ENCODE measurements around the gene TMUB2.

The TMUB2 gene

GRCh38 chr17:44204441-44204882 is 17.7 kb downstream of the TMUB2 start:
- no peak for DNase-seq

DNA sequence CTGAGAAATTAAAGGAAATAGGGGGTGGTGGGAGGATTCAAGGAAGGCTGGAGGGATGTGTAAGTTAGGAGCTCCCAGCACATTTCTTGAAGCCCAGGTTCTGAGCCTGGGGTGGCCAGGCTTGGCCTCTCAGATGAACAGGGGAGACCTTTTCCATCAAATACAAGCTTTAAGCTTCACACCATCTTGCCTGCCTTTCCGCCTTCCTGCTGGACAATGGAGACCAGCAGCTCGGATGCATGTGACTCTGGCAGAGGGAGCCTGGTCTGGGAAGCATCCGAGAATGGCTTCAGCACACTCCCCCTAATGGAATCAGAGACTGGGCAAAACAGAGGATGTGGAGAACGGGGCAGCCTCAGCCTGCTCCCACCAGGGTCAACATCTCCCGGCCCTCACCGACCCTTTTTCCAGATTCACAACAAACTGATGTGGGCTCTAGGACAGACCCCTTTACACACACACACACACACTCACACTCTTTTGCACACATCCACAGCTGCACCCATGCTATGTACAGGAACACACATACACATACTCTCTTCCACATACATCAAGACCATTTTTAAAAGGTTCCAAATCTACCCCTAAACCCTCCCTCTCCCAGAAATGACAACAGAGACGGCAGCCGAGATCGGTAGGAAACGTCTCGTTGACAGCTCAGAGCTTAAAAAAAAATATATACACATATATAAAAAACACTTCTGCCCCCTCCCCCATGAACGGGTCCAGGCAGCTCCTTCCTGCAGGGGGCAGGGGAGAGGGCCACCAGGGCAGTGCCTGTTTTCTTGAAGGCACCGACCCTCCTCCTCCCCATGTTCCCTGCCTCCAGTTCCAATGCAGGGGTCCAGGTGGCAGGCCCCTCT is 19.4 kb downstream of the TMUB2 start:
- no peak for DNase-seq

DNA sequence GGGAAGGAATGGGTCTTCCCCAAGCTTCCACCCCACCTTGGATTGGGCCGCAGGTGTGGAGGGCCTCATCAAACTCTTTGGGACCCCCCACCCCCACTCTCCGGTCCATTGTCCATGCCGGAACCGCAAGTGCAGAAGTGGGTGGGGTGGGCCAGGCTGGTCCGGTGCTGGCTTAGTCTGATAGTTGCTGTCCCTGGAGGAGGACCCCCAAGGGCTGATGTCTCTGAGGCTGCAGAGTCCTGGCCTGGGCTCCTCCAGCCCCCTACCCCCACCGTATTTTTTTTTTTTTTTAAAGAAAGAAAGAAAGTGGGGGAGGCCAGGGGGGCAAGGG is 20.0 kb downstream of the TMUB2 start:
- DNase-seq, result no peak

- DNase-seq, result no peak
Measured at GRCh38 chr17:44207319-44207718, 20.5 kb downstream of the TMUB2 start.

- DNase-seq, result no peak
Measured at GRCh38 chr17:44207743-44208142, 21.0 kb downstream of the TMUB2 start.

DNA sequence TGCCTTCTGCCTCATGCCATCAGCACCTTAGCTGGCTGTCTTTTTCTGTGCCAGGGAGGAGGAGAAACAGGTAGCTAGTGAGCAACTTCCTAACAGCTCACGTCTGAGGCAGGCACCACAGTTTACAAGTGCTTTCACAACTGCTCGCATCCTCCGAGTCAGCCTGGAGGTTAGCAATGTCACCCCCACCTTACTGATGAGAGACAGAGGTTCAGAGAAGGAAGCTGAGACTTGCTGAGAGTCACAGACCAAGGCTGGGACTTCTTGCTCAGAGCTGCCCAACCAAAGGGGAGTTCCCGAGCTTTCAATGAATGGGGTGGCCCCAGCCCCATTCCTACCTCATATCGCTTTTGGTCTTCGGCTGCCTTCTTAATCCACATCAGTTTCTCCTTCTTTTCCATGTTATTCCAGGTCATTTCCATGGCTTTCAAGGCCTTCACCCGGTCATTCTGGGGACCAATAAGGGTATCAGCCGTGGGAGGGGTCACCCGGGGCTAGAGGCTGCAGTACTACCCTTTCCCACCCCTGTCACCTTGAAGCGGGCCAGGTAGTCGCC is 23.1 kb downstream of the TMUB2 start:
- no peak for DNase-seq

GRCh38 chr17:44210342-44211192 is 23.8 kb downstream of the TMUB2 start:
- peak; percentile 75 for DNase-seq

GRCh38 chr17:44211281-44212265 is 24.8 kb downstream of the TMUB2 start:
- no peak for DNase-seq

- DNase-seq, result no peak
Measured at GRCh38 chr17:44212507-44213402, 26.0 kb downstream of the TMUB2 start.

DNA sequence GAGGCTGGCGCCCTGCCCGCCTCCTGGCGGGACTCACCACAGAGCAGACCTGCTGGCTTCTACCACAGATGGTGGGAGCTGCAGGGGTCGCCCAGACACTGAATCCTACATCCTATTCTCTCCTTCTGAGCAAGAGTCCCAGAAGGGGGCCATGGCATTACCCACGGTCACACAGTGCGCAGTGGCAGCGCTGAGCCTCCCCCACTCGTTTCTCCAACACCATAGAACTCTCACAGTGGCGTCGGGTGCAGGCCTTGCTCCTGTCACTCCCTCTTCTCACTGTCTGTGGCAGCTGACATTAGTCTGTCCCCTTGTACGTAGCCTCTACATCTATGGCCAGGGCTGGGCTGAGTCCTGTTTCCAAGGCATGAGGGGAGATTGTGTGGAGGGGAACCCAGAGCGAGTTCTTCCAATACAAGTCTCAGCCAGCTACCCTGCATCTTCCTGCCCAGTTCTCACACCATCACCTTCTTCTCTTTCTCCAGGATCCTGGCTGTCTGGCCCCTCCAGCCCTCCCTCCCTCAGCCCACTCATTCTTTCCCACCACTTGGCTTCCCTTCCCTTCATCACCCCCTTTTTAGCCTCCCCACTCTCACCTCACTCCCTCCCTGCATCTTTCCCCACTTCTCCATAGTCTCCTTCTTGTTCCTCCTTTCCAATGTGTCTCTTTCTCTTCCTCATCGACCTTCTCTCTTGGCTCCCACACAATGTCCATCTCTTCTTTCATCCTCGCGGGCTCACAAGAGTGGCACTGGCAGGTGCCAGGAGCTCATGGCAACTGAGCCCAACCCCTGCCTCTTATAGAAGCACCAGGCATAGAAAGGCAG is 26.8 kb downstream of the TMUB2 start:
- no peak for DNase-seq

GRCh38 chr17:44214230-44214494 is 27.4 kb downstream of the TMUB2 start:
- no peak for DNase-seq

DNA sequence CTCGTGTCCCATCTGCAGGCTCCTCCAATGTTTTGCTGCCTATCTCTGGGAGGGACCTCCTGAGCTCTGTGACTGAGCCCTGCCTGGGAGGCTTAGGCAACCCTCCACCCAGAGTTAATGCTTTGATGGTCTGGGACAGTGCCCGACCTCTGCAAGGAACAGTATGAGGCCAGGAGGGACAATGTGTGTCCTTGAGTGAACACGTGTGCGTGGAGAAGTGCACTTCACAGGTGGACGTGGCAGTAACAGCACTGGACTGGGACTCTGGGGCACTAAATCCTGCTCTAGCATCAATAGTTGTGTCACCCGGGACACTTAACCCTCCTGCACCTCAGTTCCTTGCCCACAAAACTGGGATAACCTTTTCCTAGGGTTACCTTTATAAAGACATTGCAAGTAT is 28.1 kb downstream of the TMUB2 start:
- DNase-seq, result no peak

DNA sequence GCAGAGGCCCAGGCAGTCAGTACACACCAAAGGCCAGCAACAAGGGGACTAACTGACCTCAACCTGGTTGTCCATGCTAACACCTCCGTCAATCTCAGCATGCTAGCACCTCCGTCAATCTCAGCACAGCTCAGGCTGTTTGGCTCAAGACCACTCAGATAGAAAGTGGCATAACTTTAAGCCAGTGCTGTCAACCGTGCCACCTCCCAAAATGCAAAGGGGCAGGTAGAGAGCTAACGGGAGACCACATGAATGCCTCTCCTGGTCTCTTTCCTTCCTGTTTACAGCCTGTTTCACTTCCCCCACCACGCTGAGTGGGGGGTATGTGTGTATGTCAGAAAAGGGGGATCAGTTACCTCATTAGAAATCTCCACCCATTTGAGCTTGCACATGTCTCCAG is 29.4 kb downstream of the TMUB2 start:
- DNase-seq, result no peak

GRCh38 chr17:44216694-44217093 is 29.9 kb downstream of the TMUB2 start:
- DNase-seq, result no peak

- DNase-seq, result no peak
Measured at GRCh38 chr17:44217738-44218343, 31.1 kb downstream of the TMUB2 start.

DNA sequence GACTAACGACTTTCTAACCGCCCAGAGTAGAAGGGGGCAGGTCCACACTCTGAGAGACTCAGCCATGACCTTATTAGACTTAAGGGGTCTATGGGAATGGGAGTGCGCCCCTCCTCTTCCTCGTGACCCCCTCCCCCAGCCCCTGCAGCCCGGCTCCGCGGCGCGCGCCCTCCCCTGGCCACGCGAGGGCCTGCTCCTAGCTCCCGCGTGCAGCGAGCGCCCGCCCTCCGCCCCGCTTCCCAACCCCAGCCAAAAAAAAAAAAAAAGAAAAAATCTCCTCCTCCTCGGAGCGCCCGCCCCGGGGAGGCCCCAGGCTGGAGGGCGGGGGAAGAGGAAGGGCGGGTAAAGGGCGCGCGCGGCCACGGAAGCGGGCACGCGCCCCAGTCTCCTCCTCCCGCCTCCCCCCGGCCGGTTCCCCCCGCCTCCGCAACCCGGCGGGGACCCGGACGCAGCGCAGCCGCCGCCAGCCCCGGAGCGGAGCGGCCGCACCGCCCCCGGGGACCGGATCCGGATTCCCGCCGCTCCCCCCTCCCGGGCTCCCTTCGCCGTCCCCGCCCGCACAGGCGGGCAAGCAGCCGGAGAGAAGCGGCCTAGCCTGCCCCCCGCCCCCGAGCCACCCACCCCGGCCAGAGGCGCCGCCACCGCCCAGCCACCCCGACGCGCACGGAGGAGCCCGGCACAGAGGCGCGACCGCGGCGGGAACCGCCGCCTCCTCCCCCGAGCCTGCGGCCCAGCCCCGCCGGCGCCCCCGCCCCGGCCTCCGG is 31.8 kb downstream of the TMUB2 start:
- DNase-seq, result peak; percentile 86

- no peak for DNase-seq
Measured at GRCh38 chr17:44219108-44219615, 32.4 kb downstream of the TMUB2 start.

GRCh38 chr17:44219616-44220212 is 32.9 kb downstream of the TMUB2 start, which contains the start of gene UBTF:
UBTF (minus strand) TSS chr17:44219675; CDS start chr17:44218229, 1,446 bp downstream.
- DNase-seq, result peak; percentile 43
